HG02938 (cell line): ENCODE data around the gene BNIP1.

Experiments used
- ATAC-seq: cut with Tn5 transposase; IDR thresholded peaks from one replicate; pipeline ENCODE4 v1.9.1; 2021; ENCODE audit warnings: mild to moderate bottlenecking, moderate library complexity; ENCODE audit not compliant: unreplicated experiment

Gene BNIP1

DNA sequence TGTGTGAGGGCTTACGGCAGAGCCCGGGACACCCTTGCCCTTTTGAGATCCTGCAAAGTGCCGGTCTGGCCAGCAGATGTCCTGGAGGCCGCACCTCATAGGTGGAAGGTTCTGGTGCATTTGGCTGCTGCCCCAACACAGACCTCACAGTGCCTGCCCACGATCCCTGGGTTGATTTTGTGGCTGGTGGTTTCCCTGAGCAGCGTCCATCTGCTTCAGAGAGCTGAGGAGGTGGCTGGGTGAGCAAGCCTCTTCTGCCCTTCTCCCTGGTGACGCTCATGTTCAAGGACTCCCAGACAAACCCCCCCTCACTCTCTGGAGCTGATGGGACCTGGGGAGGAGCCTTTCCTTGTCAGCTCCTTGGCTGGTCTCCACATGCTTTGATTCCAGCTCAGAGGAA, 18.9 kb downstream of the BNIP1 start:
- no peak for ATAC-seq

DNA sequence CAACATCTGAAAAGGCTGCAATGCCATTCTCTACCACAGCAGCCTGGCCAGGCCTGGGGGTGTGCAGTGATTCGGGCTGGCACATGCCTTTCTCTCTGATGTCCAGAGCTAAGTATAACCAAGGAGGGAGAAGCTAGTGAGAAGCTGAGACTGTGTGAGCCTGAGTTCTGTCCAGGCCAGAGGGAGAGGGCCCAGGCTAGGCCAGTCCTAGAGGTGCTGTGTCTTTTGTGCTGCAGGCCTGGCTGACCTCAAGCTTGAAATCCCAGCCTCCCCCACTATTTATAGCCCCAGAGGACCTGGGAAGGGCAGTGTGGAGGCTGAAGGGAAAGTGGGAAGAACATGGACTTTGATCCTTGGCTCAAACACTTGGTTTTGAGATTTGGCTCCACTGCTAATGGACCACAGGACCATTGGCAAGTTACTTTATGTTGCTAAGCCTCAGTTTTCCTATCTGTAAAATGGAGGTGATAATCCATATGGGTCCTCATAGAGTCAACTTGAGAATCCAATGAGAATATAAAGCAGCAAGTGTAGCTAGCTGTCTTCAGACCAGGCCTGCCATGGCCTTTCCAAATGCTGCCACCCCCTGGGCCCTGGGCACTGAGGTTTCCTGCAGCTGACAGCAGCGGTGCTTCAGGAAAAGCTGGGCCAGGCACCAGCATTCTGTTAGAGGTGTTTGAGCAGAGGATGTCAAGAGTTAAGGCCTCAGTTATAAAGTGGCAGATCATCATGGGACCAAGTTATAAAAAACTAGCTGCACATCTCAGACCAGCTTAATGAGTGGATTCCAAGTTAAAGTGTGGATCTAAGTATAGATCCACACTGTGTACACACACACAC, 21.1 kb downstream of the BNIP1 start:
- no peak for ATAC-seq

DNA sequence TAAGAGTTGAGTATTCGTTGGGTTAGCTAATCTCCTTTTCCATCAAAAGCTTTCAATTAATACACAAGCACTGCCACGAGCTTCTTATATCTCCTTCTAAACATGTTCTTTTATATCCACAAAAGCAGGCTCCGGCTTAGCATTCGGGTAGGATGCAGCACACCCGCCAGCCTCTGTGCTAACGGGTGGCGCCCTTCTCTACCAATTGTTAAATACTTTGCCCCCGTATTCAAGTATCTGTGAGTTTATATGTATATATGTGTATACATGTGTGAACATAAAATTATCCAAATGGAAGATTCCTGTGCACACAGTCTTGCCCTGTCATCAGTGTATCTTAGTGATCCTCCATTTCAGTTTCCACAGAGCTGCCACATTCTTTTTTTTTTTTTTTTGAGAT, 27.8 kb downstream of the BNIP1 start:
- no peak for ATAC-seq

DNA sequence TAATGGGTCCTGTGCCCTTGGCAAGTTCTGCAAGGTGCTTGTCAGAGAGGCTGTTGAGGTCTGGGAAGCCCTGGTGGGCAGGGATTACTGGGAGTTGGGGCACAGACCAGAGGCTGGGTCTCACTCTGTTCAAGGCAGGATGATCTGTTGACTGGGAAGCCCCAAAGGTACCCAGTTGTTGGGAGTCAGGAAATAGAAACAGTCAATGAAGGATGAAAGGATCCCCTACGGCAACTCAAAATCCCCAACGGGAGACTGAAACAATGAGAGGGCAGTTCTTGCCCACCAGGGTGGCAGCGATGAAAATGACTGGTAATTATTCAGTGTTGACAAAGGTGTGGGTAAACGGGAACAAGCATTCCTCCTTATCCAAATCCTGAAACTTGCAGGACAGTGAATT, 31.2 kb downstream of the BNIP1 start:
- no peak for ATAC-seq

DNA sequence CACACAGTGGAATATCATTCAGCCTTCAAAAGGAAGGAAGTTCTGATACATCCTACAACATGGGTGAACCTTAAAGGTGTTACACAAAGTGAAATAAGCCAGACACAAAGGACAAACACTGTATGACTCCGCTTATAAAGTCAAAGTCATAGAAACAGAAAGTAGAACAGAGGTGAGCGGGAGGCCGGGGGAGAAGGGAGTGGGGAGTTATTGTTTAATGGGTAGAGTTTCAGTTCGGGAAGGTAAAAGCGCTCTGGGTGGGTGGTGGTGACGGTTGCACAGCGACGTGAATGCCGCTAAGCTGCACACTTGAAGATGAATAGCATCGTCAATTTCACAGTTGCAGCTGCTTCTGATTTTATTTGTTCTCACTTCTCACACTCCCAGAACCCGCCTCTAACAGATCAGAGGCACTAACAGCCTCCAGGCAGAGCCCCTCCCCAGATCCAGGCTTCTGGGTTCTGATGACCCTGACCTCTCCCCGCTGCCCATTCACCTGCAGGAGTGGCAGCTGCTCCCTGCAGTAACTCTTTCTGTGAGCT, 34.1 kb downstream of the BNIP1 start:
- no peak for ATAC-seq

DNA sequence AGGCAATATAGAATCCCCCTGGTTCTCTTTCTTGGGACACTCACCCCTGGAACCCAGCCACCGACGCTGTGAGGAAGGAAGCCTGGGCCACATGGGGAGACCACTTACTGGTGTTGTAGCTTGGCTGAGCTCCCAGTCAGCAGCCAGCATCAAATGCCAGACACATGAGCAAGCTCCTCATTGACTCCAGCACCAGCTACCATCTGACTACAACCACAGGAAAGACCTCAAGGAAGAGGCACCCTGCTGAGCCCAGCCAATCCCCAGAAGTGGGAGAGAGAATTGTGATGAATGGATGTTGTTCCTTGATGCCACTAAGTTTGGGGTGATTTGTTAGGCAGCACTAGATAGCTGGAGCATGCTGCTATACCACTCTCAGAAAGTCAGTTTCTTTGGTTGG, 36.0 kb downstream of the BNIP1 start:
- ATAC-seq = no peak

DNA sequence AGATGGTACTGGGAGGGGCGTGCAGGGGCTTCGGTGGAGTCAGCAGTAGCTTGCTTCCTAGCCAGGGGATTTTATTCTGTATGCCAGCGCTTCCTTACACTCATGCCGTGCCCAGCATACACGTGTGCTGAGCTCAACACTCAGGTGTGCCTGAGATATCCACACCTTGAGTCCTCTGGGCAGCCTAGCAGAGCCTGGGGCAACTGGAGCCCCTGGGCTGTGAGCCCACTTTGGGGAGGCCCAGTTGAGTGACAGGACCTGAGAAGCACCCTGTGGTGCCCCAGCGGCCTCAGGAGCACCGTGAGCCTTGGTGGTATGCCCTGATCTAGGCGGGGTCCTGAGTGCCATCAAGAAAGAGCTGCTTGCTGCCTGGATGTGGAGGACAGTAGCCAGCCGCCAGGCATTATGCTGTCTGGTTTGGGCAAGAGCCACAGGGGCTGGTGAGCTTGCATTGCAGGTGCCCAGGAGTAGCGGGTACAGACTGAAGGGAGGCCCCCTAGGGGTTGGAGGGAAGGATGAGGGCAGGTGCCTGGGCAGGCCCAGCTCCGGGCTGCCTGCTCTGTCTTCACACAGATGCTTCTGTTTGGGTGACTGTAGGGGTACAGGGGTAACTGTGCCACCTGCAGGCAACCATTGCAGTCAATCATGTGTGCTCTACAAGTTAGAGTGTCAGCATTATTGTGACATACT, 42.9 kb downstream of the BNIP1 start:
- ATAC-seq = no peak

DNA sequence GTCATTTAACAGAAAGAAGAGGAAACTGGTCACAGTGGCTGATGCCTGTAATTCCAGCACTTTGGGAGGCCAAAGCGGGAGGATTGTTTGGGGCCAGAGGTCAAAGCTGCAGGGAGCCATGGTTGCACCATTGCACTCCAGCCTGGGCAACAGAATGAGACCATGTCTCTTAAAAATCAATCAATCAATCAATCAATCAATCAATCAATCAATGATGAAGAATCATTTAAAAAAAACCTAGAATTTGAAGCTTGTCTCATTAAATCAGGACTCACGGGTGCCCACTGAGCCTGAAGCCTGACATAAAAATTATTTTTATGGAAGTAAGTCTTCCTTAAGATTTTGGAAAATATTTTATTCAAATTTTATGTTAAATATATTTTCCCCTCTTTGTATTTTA, 43.9 kb downstream of the BNIP1 start:
- no peak for ATAC-seq

DNA sequence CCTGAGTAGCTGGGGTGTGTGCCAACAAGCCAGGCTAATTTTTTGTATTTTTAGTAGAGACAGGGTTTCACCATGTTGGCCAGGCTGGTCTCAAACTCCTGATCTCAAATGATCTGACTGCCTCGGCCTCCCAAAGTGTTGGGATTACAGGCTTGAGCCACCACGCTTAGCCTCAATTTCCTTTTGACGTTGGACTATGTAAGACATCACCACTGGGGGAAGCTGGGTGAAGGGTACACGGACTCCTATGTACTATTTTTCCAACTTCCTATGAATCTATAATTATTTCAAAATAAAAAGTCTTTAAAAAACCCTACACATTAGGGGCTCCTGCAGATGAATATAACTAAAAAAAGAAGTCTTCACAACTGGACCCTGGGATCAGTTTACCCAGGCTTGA, 46.7 kb downstream of the BNIP1 start:
- no peak for ATAC-seq

DNA sequence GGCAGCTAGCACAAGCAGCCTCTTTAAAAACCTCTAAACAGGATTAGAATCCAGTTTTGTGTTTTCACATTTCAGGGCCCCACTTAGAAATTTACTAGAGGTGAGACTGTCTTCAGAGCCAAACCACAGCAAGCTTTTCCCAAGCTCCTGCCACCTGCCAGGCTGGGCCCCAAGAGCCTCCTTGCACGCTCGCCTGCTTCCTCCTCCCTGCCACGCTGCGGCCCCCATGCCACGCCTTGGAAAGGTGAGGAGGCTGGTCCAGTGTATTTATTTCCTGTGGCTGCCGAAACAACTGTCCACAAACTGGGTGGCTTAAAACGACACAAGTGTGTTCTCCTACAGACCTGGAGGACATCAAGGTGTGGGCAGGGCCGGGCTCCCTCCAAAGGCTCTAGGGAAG, 47.2 kb downstream of the BNIP1 start:
- ATAC-seq = no peak

DNA sequence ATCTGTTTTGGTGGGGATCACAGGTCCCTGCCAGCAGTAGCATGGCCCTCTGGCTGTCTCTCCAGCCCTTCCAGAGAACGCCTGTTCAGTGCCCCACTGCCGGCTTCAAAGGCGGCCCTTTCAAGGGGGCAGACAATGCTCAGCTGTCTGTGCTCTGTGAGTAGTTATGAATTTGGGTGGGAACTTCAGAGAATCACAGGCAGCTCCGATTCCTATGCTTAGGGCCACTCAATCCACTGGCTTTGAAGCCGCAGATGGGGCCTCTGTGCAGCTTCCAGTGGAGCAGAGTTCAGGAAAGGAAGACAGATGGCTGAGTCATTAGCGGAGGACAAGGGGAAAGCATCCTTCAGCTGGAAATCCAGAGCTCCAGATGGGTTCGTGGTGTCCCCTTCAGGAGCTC, 48.2 kb downstream of the BNIP1 start:
- ATAC-seq = no peak

DNA sequence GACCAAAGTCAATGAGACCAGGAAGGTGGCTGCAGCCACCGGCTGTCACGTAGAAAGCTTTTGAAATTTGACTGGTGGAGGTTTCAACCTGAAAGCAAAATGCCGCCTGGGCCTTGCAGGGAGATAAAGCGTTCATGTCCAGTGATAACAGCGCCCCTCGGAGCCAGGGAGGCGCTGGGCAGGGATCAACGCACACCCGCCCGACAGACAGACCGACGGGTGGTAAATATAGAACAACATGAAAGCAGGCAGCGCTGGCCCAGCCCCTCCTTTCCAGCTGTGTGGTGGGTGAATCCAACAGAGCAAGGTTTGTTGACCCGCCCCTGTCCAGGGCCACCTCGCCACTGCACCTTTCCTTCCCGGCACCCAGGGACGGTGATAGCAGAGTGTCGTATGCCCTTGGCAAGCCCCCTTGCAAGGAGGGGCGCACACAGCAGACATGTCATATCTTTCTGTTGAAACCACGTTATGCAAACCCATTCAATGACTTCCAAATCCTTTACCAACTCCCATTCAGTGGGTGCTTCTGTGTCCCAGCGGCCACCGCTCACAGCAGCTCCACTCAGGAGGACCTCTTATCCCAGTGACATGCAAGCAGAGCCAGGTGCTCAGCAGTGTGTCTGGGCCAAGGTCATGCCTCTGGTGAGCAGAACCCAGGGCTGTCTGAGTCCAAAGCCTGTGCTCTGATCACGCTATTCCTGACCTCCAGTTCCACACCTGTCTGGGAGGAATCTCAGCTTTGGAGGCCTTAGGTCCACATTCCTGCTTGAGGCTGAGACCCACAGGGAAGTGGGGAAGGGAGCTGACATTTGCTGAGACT, 52.0 kb downstream of the BNIP1 start:
- no peak for ATAC-seq

DNA sequence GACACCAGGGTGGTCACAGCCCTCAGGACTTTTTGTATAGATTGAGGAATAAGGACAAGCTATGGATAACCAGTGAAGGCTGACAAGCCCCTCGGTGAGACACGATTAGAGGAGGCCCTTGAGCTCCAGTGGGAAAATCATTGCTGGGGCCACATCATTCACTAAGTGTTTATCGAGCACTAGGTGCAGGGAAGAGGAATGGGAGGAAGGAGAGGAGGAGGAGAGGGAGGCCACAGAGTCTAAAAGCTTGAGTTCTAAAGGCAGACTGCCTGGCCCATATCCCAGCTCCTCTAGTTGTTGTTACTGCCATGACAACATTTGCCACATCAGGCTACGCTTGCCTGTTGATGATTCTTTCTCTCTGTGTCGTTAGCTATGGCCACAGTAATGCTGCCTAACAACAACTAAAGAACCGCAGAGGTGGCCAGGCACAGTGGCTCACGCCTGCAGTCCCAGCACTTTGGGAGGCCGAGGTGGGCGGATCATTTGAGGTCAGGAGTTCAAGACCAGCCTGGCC, 53.1 kb downstream of the BNIP1 start:
- ATAC-seq = no peak

DNA sequence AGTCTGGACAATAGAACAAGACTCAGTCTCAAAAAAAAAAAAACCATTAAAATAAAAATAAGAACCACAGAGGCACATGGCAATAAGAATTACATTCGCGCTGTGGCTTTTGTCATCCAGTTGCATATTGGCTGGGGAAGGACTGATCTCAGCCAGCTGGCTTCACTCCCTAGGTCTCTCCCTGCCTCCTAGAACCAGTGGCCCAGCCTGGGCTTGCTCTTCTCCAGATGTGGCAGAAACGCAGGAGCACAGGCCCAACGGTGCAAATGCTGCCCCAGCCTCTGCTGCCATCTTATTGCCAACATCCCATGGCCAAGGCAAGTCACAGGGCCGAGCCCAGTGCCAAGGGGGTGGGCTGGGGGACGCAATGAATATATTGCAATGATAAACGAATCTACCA, 53.7 kb downstream of the BNIP1 start:
- ATAC-seq = no peak

DNA sequence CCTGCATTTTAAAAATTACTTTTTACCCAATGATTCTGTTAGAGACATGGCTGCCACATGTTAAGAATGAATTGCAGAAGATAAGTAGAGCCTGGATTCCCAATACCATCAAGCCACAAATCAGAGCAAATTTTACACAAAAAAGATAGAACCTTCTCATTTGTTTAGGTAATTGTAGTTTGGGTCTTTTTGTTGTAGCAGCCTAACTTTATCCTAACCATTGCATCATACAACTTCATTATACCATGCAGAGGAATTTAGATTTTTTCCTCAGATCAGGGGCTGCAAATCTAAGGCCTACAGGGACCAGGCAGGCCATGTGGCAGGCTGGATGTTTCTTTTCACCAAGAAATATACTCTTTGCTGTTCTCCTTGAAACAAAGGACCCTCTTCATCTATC, 56.0 kb downstream of the BNIP1 start:
- ATAC-seq = no peak

DNA sequence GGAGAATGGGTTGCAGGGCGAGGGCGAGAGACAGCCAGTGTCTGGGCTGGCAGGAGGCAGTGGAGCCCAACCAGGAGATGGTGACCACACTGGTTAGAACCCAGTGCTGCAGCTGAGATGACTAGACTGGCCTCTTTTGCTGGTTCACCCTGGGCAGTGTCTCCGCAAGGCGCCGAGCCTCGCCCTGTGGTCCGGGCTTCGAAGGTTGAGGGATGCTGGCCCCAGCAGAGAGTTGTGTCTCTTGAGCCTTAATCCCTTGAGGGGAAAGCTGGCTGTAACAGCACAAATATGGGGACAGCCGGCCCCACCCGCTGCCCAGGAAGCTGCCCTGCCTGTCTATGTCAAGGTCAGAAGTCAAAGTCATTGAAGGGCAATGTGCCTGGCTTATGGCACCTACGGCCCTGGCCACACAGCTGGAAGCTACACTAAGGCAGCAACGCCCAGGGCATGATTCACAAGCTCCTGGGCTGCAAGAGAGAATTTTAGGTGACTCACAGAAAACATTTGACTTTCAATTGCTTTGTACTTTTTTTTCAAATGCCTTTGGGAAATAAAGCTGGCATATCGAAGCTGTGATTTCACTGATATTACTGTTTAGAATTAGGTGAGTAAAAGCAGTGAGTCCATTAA, 57.4 kb downstream of the BNIP1 start:
- ATAC-seq = no peak

DNA sequence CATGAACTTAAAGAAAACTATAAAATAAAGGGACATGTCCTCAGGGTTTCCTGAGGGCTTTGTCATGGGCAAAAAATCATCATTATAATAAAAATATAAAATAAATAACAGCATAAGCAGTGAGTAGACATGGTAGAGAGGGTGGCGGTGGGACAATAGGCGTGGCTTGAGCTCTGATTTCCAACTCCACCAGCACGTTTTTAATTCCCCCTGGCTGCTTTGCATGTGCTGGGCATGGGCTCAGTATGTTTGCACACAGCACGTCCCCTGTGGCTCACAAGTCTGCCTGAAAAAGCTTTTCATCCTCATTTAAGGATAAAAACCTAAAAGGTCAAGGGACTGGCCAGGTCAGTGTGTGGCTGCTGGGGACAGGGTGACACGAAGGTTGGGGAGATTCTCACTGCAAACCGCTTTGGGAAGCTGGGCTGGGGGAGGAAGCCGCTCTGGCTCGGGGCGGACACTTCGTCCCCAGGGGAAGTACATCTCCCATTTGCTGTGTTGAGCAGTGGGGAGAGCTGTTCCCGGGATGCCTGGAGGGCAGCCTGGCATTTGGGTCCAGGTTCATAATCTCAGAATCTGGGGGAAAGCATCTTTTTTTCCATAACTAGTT, 58.0 kb downstream of the BNIP1 start:
- no peak for ATAC-seq

DNA sequence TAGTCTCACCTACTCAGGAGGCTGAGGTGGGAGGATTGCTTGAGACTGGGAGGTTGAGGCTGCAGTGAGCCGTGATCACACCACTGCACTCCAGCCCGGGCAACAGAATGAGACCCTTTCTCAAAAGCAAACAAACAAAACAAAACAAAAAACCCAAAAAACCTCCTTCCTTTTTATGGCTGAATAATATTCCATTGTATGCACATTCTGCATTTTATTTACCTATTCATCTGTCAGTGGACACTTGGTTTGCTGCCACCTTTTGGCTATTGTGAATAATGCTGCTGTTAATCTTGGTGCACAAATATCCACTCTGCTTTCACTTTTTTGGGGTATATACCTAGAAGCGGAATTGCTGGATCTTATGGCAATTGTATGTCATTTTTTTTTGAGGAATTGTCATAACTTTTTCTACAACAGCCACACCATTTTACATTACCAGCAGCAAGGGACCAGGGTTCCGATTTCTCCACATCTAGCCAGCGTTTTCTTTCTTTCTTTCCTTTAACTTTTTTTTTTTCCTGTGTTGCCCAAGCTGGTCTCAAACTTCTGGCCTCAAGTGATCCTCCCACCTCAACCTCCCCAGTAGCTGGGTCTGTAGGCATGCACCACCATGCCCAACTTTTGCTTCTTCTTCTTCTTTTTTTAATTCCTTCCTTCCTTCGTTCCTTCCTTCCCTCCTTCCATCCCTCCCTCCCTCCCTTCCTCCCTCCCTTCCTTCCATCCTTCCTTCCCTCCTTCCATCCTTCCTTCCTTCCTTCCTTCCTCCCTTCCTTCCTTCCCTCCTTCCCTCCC, 60.1 kb downstream of the BNIP1 start:
- no peak for ATAC-seq

DNA sequence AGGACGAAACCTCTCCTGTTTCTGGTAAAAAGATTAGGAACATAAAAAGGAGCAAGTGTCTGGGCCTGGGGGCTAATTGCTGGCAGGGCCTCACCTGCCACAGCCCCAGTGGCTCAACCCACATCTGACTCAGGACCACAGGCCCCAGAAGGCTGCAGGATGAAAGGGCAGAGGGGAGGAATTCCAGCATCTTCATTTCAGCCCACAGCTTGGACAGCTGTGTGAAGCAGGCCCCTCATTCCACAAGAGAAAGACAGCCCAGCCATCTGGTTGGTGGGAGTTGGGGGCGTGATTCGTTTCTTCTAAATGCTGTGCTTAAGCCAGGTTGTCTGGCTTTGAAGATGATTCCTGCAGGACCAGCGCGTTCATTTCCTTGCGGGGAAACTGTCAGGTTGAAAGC, 61.6 kb downstream of the BNIP1 start:
- no peak for ATAC-seq

DNA sequence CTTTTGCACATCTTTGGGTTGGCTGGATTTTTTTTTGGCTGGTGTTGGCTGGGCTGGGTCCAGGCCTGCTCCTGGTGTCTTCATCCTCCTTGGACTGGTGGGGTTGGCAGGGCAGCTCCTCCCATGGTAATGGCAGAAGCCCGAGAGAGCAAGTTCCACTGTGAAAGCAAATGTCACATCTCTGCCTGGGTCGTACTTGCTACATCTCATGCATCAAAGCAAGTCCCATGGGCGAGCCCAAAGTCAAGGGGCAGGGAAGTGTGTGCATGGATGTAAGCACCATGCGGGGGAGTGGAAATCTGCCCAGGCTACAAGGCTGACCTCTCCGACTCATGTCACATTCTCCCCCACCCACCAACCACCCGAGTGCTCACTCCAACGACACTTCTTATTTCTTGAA, 64.0 kb downstream of the BNIP1 start:
- ATAC-seq = no peak
